GM12874 (cell line): ENCODE data around the gene TAB2.

Experiments used
- CTCF ChIP-seq: IDR thresholded peaks from 2 replicates; pipeline ENCODE4 v1.5.1; 2011; ENCODE audit warnings: low read depth, mild to moderate bottlenecking, control low read depth, low read length, moderate library complexity; ENCODE audit not compliant: insufficient read depth

TAB2 gene

DNA sequence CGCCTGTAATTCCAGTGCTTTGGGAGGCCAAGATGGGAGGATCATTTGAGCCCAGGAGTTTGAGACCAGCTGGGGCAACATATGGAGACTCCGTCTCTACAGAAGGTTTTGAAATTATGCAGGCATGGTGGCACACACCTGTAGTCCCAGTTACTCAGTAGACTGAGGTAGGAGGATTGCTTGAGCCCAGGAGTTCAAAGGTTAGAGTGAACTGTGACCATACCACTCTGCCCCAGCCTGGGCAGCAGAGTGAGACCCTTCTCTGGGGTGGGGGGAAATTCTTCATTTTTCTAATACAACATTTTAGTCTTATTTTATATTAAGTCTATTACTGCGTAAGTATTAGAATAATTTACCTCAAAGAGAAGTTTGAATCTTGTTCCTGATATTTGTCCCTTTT lies 62.5 kb downstream of the TAB2 start:
- no peak for TF ChIP-seq CTCF

DNA sequence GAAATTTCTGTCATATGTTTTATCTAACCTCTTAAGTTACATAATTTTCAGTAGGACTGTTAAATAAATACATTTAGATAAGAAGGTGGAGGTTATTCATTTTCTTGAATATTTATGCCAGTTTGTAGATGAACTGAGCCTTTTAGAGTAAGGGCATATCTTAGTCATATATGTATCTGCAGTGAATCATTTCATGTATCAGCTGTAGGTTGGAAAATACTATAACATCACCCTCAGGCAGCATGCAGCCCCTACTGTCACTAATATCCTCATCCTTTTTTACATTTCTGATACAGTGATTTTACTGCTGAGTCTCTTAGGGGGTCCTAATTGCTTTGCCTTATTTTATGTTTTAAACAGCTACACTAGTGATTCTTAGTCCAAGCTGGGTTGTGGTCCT lies 63.0 kb downstream of the TAB2 start:
- no peak for TF ChIP-seq CTCF

- no peak for TF ChIP-seq CTCF
Observed at GRCh38 chr6:149383371-149383770, 65.9 kb downstream of the TAB2 start.

DNA sequence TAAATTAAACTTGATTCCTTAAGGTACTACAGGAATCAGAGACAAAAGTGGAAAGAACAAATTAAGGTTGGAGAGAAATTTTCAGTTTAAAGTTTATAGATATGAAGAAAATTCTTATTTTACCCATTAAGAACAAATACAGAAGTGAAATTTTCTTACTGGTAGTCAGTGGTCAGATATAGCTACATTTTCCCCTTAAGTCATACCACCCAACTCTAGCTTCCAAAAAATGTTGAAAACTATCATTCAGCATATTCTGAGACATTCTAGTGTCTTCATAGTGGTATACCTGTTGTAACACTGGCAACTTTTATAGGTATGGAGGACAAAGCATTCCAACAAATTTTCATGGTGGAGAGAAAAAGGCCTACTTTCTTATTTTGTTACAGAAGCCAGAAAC lies 67.0 kb downstream of the TAB2 start:
- TF ChIP-seq CTCF = no peak

DNA sequence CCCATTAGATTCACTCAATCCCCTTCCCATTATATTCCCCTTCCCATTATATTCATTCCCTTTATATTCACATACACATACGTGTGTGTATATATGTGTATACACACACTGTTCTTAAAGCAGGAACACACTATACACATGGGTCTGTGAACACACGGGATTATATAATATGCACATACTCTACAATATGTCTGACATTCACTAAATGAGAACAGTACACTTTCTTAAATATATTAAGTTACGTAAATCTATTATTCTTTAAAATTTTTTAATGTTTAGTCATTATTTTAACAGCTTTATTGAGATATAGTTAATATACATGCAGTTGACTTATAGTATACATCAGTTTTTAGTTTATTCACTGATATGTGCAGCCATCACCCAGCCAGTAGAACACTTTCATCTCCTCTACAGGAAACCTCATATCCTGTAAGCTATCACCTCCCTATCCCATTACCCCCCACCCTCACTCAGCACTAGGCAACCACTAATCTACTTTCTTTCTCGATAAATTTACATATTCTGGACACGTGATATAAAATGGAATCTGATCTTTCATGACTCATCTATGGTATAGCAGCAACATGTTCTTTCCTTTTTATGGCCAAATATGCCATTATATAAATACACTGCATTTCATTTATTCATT lies 68.6 kb downstream of the TAB2 start:
- TF ChIP-seq CTCF = no peak

DNA sequence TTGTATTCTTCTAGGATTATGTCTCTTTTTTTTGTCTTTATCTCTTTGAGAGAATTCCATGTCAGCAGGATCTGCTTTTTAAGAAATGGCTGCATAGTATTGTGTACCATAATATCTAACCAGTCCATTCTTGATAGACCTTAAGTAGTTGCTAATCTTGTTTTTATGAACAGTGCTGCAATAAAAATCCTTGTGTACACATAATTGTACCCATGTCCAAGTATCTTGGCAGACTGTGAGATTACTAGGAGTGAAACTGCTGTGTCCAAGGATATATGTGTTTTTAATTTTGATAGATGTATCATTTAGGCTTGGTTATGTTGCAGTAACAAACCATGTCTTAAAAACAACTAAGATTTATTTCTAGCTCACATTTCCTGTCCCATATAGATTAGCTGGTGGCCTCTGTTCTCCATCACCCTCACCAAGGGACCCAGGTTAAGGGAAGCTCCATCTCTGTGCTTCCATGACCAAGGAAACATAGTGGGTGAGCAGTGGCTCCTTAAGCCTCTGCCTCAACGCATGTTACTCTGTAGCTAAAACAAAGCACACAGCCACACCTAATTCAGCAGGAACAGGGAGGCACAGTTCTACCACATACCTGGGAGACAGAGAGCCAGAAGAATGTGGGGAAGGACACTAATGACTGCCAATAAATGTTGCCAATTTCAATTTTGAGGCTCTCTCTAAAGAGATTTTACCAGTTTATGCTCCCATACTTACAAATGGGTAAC lies 70.4 kb downstream of the TAB2 start:
- TF ChIP-seq CTCF = no peak

DNA sequence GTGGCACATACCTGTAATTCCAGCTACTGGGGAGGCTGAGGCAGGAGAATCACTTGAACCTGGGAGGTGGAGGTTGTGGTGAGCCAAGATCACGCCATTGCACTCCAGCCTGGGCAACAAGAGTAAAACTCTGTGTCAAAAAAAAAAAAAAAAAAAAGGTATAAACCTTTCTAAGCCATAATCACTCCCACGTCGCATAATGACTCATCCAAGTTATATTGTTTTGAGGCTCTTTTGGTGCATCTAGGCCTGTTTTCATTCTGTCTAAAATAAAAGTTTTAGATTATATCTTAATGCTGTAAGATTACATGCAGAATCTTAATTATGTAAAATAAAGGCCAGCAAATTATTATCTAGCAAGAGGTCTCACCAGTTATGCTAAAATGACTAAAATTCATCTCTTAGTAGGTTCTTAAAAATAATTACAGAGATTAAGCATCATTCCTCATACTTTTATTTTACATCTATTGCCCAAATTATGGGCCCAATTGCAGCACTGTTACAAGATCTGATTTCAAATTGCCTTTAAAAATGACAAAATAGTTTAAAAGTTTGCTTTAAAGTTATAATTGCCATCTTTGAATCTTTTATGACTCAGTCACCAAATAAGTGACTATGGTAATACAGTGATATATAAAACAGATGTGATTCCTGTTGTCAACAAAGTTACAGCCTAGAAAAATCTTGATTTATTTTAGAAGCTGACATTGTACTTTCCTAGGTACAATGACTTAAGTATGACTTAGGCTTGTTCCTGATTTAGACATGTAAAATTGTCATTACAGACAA lies 72.2 kb downstream of the TAB2 start:
- TF ChIP-seq CTCF = no peak
